Caco-2 (cell line): ENCODE results near the gene MALAT1. TPM values are rescaled to one million over a fixed set of nuclear protein-coding genes. Genes with fewer than 3 reads are reported as not detected.
"Not testable (repeated sequence)": the region's sequence is repeated elsewhere in the genome, so short reads cannot be mapped to it uniquely, and the experiment has no call there.

Experiments used
- BruUV-seq: library from RNA; stranded (reverse); fragments of 400-500 nt; replicated peaks from 2 replicates; lab custom pipeline; 2021; lab: Mats Ljungman, UMichigan
- CTCF ChIA-PET: fragments of 300-600 bp; sonication (Branson Sonifier 250); formaldehyde crosslinking; loops from one replicate; lab custom pipeline; 2022; ENCODE audit warnings: antibody characterized with exemption; lab: Charles Lee
- POLR2A ChIA-PET: fragments of 300-600 bp; sonication (Branson Sonifier 250); formaldehyde crosslinking; loops from one replicate; lab custom pipeline; 2022; ENCODE audit warnings: antibody characterized with exemption; lab: Charles Lee
- DNase-seq, 2 experiments: peaks; one replicate each; pipeline versions ENCODE4 v3.0.0 to v3.0.0-alpha.2; 2020 to 2022
- H3K27me3 ChIP-seq: replicated peaks from 2 replicates; pipeline ENCODE4 v1.6.0; 2011; ENCODE audit warnings: low read length; ENCODE audit not compliant: control insufficient read depth, insufficient read depth
- H3K36me3 ChIP-seq: 2 replicates; pipeline ENCODE4 v1.5.1; 2011; ENCODE audit warnings: low read length; ENCODE audit not compliant: control insufficient read depth, insufficient read depth
- H3K4me1 ChIP-seq: fragments of 250-450 bp; sonication (Bioruptor Pico); 2 replicates; pipeline ENCODE4 v1.5.1; 2020; ENCODE audit warnings: mild to moderate bottlenecking
- H3K4me3 ChIP-seq: 2 replicates; pipeline ENCODE4 v1.5.1; 2011; ENCODE audit warnings: low read depth, mild to moderate bottlenecking, control low read depth, low read length
- H3K9me3 ChIP-seq: fragments of 250-450 bp; sonication (Bioruptor Pico); 2 replicates; pipeline ENCODE4 v1.5.1; 2020; ENCODE audit warnings: mild to moderate bottlenecking, moderate library complexity
- H3K27ac Mint-ChIP-seq: one replicate; pipeline ENCODE4 v1.8.0; 2022; ENCODE audit warnings: mixed read lengths; ENCODE audit not compliant: unreplicated experiment
- H3K27me3 Mint-ChIP-seq: one replicate; pipeline ENCODE4 v1.8.0; 2022; ENCODE audit warnings: mixed read lengths; ENCODE audit not compliant: insufficient read depth, unreplicated experiment
- H3K36me3 Mint-ChIP-seq: one replicate; pipeline ENCODE4 v1.8.0; 2022; ENCODE audit warnings: mild to moderate bottlenecking, mixed read lengths; ENCODE audit not compliant: insufficient read depth, unreplicated experiment
- H3K4me1 Mint-ChIP-seq: one replicate; pipeline ENCODE4 v1.8.0; 2022; ENCODE audit warnings: low read depth, mixed read lengths; ENCODE audit not compliant: unreplicated experiment
- H3K4me3 Mint-ChIP-seq: one replicate; pipeline ENCODE4 v1.8.0; 2022; ENCODE audit warnings: mild to moderate bottlenecking, moderate library complexity, mixed read lengths; ENCODE audit not compliant: unreplicated experiment
- H3K9me3 Mint-ChIP-seq: one replicate; pipeline ENCODE4 v1.8.0; 2022; ENCODE audit warnings: mixed read lengths; ENCODE audit not compliant: unreplicated experiment
- intact Hi-C: fragments of 100-400 bp; cut with micrococcal nuclease; formaldehyde crosslinking; loops from one replicate; pipeline ENCODE4 v1.10.0; 2022; ENCODE audit not compliant: unreplicated experiment
- total RNA-seq: library from RNA; stranded (reverse); gene quantifications from 2 replicates; pipeline ENCODE4 v1.2.3, GENCODE V29; 2022
- TF ChIP-seq, protein P1 (sequence below), 2 experiments: fragments of 200-600 bp in 1 of 2; IDR thresholded peaks; 1 replicate in 1 of 2; 2 replicates in 1 of 2; pipeline versions ENCODE4 v1.5.1 to v1.8.0; 2011 to 2022; ENCODE audit warnings: antibody characterized with exemption in 1 of 2, control low read depth in 1 of 2, inconsistent platforms in 1 of 2, low read depth in 1 of 2, low read length in 1 of 2, mild to moderate bottlenecking in 1 of 2, moderate library complexity in 1 of 2; ENCODE audit not compliant: insufficient read depth in 1 of 2, severe bottlenecking in 1 of 2, unreplicated experiment in 1 of 2

MALAT1 gene
- total RNA-seq, 1 experiment from 2014 or later, result 4,914 TPM

DNA sequence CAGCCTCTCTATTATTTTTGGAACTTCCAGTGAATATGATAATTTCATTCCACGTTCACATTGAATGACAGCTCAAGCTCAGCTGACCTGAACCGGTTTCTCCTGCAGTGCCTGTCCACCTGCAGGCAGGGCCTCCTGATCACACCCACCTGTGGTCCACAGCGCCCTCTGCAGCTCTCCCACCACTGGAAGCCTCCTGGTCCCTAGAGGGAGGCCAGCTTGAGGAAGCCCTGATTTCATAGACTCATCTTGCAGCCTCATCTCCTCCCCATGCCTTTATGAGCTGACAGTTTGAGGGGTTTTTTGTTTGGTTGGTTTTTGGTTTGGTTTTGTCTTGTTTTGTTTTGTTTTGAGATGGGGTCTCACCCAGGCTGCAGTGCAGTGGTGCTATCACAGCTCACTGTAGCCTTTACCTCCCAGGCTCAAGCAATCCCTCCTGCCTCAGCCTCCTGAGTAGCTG is 29.9 kb upstream of the MALAT1 start:
- DNase-seq, result peak; percentile 94 to 96
- Mint-ChIP-seq H3K27ac (no peak overlapping the region), H3K36me3 (peaks cover 13% of the 10 kb centered on the region), H3K27me3 (no peaks in the 10 kb centered on the region), H3K4me1 (peaks cover 7% of the 10 kb centered on the region), H3K4me3 (no peak overlapping the region), H3K9me3 (no peaks in the 10 kb centered on the region)
- Histone ChIP-seq H3K4me3 (no peak overlapping the region), H3K4me1 (peaks cover 30% of the 10 kb centered on the region), H3K9me3 (no peaks in the 10 kb centered on the region), H3K27me3 (no peaks in the 10 kb centered on the region), H3K36me3 (no peaks in the 10 kb centered on the region)
- BruUV-seq, result no TSS peak
- intact Hi-C loops, result loop anchor here (1.0 kb wide), 3 partner anchors 27 to 103 kb away; no protein-coding TSS in a partner anchor
- TF ChIP-seq, protein P1, sequence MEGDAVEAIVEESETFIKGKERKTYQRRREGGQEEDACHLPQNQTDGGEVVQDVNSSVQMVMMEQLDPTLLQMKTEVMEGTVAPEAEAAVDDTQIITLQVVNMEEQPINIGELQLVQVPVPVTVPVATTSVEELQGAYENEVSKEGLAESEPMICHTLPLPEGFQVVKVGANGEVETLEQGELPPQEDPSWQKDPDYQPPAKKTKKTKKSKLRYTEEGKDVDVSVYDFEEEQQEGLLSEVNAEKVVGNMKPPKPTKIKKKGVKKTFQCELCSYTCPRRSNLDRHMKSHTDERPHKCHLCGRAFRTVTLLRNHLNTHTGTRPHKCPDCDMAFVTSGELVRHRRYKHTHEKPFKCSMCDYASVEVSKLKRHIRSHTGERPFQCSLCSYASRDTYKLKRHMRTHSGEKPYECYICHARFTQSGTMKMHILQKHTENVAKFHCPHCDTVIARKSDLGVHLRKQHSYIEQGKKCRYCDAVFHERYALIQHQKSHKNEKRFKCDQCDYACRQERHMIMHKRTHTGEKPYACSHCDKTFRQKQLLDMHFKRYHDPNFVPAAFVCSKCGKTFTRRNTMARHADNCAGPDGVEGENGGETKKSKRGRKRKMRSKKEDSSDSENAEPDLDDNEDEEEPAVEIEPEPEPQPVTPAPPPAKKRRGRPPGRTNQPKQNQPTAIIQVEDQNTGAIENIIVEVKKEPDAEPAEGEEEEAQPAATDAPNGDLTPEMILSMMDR (IDR thresholded peaks at IDR 0.05; ENCODE audit: insufficient read depth in 1 of 2, low read depth in 1 of 2, low read length in 1 of 2, severe bottlenecking in 1 of 2, unreplicated experiment in 1 of 2), result peak; percentile 86 to 97
- ChIA-PET CTCF (interaction anchor here (0.5 to 2.2 kb wide), 22 partner anchors 9 to 194 kb away, joined by 3 to 27 read pairs (median 5); partner anchors contain the start of genes MALAT1, NEAT1 and TIGD3), POLR2A (interaction anchor here (0.6 to 1.3 kb wide), 12 partner anchors 10 to 53 kb away, joined by 3 to 12 read pairs (median 4); partner anchors contain the start of gene NEAT1)

DNA sequence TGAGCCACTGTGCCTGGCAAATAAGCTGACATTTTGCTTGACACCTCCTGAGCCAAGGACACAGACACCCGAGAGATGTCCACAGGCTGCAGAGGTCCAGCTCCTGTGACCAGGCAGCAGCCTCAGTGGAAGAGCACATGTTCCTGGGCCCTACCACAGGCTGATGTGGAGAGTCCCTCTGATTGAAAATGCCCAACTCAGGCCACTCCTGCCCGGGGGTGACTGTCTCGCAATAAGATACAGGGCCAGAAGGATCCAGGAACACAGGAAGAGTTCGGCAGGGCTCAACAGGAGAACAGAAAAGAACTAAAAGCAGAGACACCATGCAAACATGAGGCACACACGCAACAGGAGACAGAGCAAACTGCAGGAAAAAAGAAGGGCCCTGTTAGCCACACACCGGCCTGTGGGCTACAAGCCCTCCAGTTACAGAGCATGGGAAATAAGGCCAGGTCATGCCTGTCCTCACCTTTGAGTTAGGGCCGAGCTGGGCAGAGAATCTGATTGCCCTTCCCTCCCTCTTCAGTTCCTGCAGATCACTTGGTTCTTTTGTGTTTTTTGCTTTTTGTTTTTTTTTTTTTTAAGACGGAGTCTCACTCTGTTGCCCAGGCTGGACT is 28.3 kb upstream of the MALAT1 start:
- no peak overlapping the region for H3K4me3 Mint-ChIP-seq
- H3K9me3 Mint-ChIP-seq, result no peaks in the 10 kb centered on the region
- Histone ChIP-seq H3K36me3 (no peaks in the 10 kb centered on the region), H3K4me3 (no peak overlapping the region), H3K9me3 (no peaks in the 10 kb centered on the region), H3K4me1 (peaks cover 30% of the 10 kb centered on the region), H3K27me3 (no peaks in the 10 kb centered on the region)
- peaks cover 13% of the 10 kb centered on the region for H3K36me3 Mint-ChIP-seq
- intact Hi-C loops, result loop anchor here (1.0 kb wide), 1 partner anchor 40 kb away; no protein-coding TSS in a partner anchor
- no peak for DNase-seq
- H3K27ac Mint-ChIP-seq, result peak overlapping the region; percentile 96
- H3K4me1 Mint-ChIP-seq, result peaks cover 7% of the 10 kb centered on the region
- no TSS peak for BruUV-seq
- TF ChIP-seq, protein P1 (IDR thresholded peaks at IDR 0.05; ENCODE audit: insufficient read depth in 1 of 2, low read depth in 1 of 2, low read length in 1 of 2, severe bottlenecking in 1 of 2, unreplicated experiment in 1 of 2), result no peak
- POLR2A ChIA-PET, result interaction anchor here (0.8 to 4.1 kb wide), 3 partner anchors 17 to 48 kb away, joined by 4 to 101 read pairs (median 22); partner anchors contain the start of genes MALAT1 and NEAT1
- CTCF ChIA-PET, result interaction anchor here (0.6 to 2.7 kb wide), 6 partner anchors 15 to 96 kb away, joined by 3 to 52 read pairs (median 7); partner anchors contain the start of gene MALAT1
- no peaks in the 10 kb centered on the region for H3K27me3 Mint-ChIP-seq

DNA sequence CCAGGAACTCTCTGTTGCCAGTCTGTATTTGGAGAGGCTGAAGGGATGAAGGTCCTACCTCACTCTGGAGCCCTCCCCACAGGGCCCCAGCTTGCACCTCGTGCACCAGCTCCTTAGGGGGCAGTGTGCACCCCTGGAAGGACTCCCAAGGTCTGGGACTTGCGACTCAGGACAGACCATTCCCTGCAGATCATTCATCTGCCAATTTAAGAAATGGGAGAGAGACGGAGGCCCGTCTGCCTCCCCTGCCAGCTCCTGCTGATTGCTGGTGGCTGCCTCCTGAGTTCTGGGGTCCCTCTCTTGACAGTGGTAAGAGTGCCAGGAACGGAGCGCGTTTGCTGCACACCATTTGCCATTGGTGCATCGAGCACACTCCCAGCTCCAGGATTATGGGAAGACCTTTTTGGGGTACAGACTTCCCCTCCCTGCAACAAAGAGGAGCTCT is 27.4 kb upstream of the MALAT1 start:
- H3K27ac Mint-ChIP-seq, result peak overlapping the region; percentile 96

DNA sequence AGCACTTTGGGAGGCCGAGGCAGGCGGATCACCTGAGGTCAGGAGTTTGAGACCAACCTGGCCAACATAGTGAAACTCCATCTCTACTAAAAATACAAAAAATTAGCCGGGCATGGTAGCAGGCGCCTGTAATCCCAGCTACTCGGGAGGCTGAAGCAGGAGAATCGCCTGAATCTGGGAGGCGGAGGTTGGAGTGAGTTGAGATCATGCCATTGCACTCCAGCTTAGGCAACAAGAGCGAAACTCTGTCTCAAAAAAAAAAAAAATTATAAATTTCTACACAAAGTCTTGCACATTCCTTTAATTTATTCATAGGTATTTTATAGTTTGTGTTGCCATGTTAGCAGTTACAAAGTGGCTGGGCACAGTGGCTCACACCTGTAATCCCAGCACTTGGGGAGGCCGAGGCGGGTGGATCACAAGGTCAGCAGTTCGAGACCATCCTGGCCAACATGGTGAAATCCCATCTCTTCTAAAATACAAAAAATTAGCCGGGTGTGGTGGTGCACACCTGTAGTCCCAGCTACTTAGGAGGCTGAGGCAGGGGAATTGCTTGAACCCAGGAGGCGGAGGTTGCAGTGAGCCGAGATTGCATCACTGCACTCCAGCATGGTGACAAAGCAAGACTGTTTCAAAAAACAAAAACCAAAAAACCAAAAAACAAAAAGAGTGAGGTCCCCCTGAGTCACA is 26.1 kb upstream of the MALAT1 start:
- ChIA-PET POLR2A (interaction anchor here (0.8 to 4.1 kb wide), 16 partner anchors 13 to 198 kb away, joined by 3 to 101 read pairs (median 6); partner anchors contain the start of genes MALAT1, NEAT1, PCNX3 and SCYL1), CTCF (interaction anchor here (0.6 to 2.7 kb wide), 11 partner anchors 15 to 105 kb away, joined by 3 to 52 read pairs (median 8); partner anchors contain the start of gene MALAT1)
- not testable (repeated sequence) for H3K4me3 ChIP-seq, H3K4me1 Mint-ChIP-seq, H3K9me3 Mint-ChIP-seq, DNase-seq, H3K36me3 ChIP-seq, H3K27me3 ChIP-seq, H3K9me3 ChIP-seq, H3K27me3 Mint-ChIP-seq
- BruUV-seq, result TSS peak; percentile 34
- H3K4me3 Mint-ChIP-seq, result peak overlapping the region; percentile 56
- peaks cover 35% of the 10 kb centered on the region for H3K4me1 ChIP-seq
- peak overlapping the region; percentile 96 for H3K27ac Mint-ChIP-seq
- H3K36me3 Mint-ChIP-seq, result peaks cover 25% of the 10 kb centered on the region
- intact Hi-C loops, result loop anchor here (1.0 kb wide), 2 partner anchors 17 to 25 kb away; no protein-coding TSS in a partner anchor

More for the DNA sequence above, 27.4 kb upstream of the MALAT1 start:
- Mint-ChIP-seq H3K9me3 (no peaks in the 10 kb centered on the region), H3K4me3 (peak overlapping the region; percentile 56), H3K36me3 (peaks cover 18% of the 10 kb centered on the region), H3K4me1 (peaks cover 7% of the 10 kb centered on the region), H3K27me3 (no peaks in the 10 kb centered on the region)
- Histone ChIP-seq H3K27me3 (no peaks in the 10 kb centered on the region), H3K4me1 (peaks cover 36% of the 10 kb centered on the region), H3K36me3 (no peaks in the 10 kb centered on the region), H3K9me3 (no peaks in the 10 kb centered on the region), H3K4me3 (no peak overlapping the region)
- intact Hi-C loops, result loop anchor here (1.0 kb wide), 1 partner anchor 39 kb away; no protein-coding TSS in a partner anchor
- TF ChIP-seq, protein P1 (IDR thresholded peaks at IDR 0.05; ENCODE audit: insufficient read depth in 1 of 2, low read depth in 1 of 2, low read length in 1 of 2, severe bottlenecking in 1 of 2, unreplicated experiment in 1 of 2), result peak; percentile 72 to 81
- ChIA-PET CTCF (interaction anchor here (0.6 to 2.7 kb wide), 15 partner anchors 14 to 101 kb away, joined by 3 to 52 read pairs (median 5); partner anchors contain the start of genes FAM89B and MALAT1), POLR2A (interaction anchor here (0.6 to 4.1 kb wide), 20 partner anchors 15 to 197 kb away, joined by 3 to 101 read pairs (median 6); partner anchors contain the start of genes MALAT1, NEAT1, PCNX3 and SCYL1)
- BruUV-seq, result TSS peak; percentile 11
- DNase-seq, result peak; percentile 83 to 85
